NCI-H1694 treated with DMSO at 0.1 percent for 48 hours (cell line): ENCODE measurements around the gene LRP5.
"Not testable (repeated sequence)": the region's sequence is repeated elsewhere in the genome, so short reads cannot be mapped to it uniquely, and the experiment has no call there.

Experiments used
- DNase-seq: peaks from one replicate; lab custom pipeline; 2025; lab: John Stamatoyannopoulos, UW

Gene LRP5

GRCh38 chr11:68282141-68282860 lies 30.1 kb upstream of the LRP5 start:
- no peak for DNase-seq

GRCh38 chr11:68282861-68283230 lies 29.5 kb upstream of the LRP5 start:
- no peak for DNase-seq

- DNase-seq, result not testable (repeated sequence)
Observed at GRCh38 chr11:68284588-68284987, 27.8 kb upstream of the LRP5 start.

GRCh38 chr11:68287419-68287818 lies 25.0 kb upstream of the LRP5 start:
- DNase-seq, result no peak

- no peak for DNase-seq
Observed at GRCh38 chr11:68289456-68289855, 22.9 kb upstream of the LRP5 start.

GRCh38 chr11:68293708-68294107 lies 18.7 kb upstream of the LRP5 start:
- DNase-seq, result no peak

GRCh38 chr11:68295271-68295670 lies 17.1 kb upstream of the LRP5 start:
- DNase-seq, result no peak

GRCh38 chr11:68295940-68296339 lies 16.5 kb upstream of the LRP5 start:
- no peak for DNase-seq

- DNase-seq, result no peak
Observed at GRCh38 chr11:68296344-68297051, 15.9 kb upstream of the LRP5 start.

GRCh38 chr11:68297052-68297378 lies 15.4 kb upstream of the LRP5 start:
- no peak for DNase-seq

- DNase-seq, result no peak
Observed at GRCh38 chr11:68297494-68297811, 14.9 kb upstream of the LRP5 start.

GRCh38 chr11:68297812-68298658 lies 14.4 kb upstream of the LRP5 start:
- DNase-seq, result no peak

- no peak for DNase-seq
Observed at GRCh38 chr11:68298659-68299516, 13.5 kb upstream of the LRP5 start.

GRCh38 chr11:68299517-68299879 lies 12.9 kb upstream of the LRP5 start:
- DNase-seq, result not testable (repeated sequence)

GRCh38 chr11:68300076-68300830 lies 12.1 kb upstream of the LRP5 start:
- no peak for DNase-seq

GRCh38 chr11:68302256-68302655 lies 10.1 kb upstream of the LRP5 start:
- DNase-seq, result no peak

GRCh38 chr11:68302670-68303069 lies 9.7 kb upstream of the LRP5 start:
- DNase-seq, result no peak

GRCh38 chr11:68303083-68303482 lies 9.3 kb upstream of the LRP5 start:
- DNase-seq, result no peak

- DNase-seq, result no peak
Observed at GRCh38 chr11:68303982-68304780, 8.2 kb upstream of the LRP5 start.

- no peak for DNase-seq
Observed at GRCh38 chr11:68306636-68307035, 5.8 kb upstream of the LRP5 start.

- DNase-seq, result no peak
Observed at GRCh38 chr11:68308068-68308467, 4.3 kb upstream of the LRP5 start.
